ENCODE results near the gene PMEPA1. TPM values are rescaled to one million over a fixed set of nuclear protein-coding genes. Genes with fewer than 3 reads are reported as not detected.

PMEPA1 gene
- total RNA-seq, 1 donor from 2014 or later = 0.82 TPM

DNA sequence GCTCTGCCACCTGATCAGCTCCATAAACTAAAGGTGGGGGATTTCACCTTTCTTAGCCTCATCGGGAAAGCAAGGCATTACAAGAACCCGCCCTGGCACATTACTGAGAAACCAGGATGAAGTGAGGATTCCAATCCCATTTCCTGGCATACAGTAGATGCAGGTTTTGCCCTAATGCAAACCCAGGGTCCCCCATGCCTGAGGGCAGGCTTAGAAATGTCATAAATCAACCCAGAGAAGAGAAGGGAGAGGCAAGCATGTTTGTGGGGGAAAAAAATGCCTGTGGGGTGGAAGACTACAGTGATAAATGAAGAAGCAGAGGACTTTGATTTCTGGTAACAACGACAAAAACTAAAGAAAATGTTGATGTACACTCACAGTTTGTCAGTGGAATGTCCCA lies 18.0 kb upstream of the PMEPA1 start:
- peaks cover 9% of the 10 kb centered on the region for H3K27me3 Mint-ChIP-seq
- H3K4me1 Mint-ChIP-seq = no peaks in the 10 kb centered on the region
- no peaks in the 10 kb centered on the region for H3K36me3 Mint-ChIP-seq (ENCODE audit: low read depth)
- H3K9me3 Mint-ChIP-seq = no peaks in the 10 kb centered on the region
- H3K4me3 Mint-ChIP-seq = no peak overlapping the region
- no peak for DNase-seq
- H3K27ac Mint-ChIP-seq = no peak overlapping the region
- intact Hi-C loops (cut with micrococcal nuclease) = no loop called here

GRCh38 chr20:57725636-57726035 lies 15.8 kb upstream of the PMEPA1 start:
- intact Hi-C loops (cut with micrococcal nuclease) = no loop called here
- no peaks in the 10 kb centered on the region for H3K9me3 Mint-ChIP-seq

GRCh38 chr20:57724610-57725405 lies 15.0 kb upstream of the PMEPA1 start:
- peaks cover 10% of the 10 kb centered on the region for H3K27me3 Mint-ChIP-seq
- intact Hi-C loops (cut with micrococcal nuclease) = no loop called here
- no peaks in the 10 kb centered on the region for H3K9me3 Mint-ChIP-seq
- no peak for DNase-seq
- H3K4me1 Mint-ChIP-seq = no peaks in the 10 kb centered on the region
- H3K4me3 Mint-ChIP-seq = no peak overlapping the region
- no peak overlapping the region for H3K27ac Mint-ChIP-seq
- no peaks in the 10 kb centered on the region for H3K36me3 Mint-ChIP-seq (ENCODE audit: low read depth)

More at GRCh38 chr20:57725636-57726035, 15.8 kb upstream of the PMEPA1 start:
- Mint-ChIP-seq H3K27ac (no peak overlapping the region), H3K4me1 (no peaks in the 10 kb centered on the region), H3K27me3 (peaks cover 8% of the 10 kb centered on the region), H3K36me3 (ENCODE audit: low read depth) (no peaks in the 10 kb centered on the region), H3K4me3 (no peak overlapping the region)
- no peak for DNase-seq

- intact Hi-C loops (cut with micrococcal nuclease) = no loop called here
- DNase-seq = no peak
- Mint-ChIP-seq H3K4me3 (no peak overlapping the region), H3K27me3 (peaks cover 18% of the 10 kb centered on the region), H3K9me3 (no peaks in the 10 kb centered on the region), H3K27ac (no peak overlapping the region), H3K4me1 (no peaks in the 10 kb centered on the region), H3K36me3 (ENCODE audit: low read depth) (no peaks in the 10 kb centered on the region)
Measured at GRCh38 chr20:57723816-57724215, 14.0 kb upstream of the PMEPA1 start.

DNA sequence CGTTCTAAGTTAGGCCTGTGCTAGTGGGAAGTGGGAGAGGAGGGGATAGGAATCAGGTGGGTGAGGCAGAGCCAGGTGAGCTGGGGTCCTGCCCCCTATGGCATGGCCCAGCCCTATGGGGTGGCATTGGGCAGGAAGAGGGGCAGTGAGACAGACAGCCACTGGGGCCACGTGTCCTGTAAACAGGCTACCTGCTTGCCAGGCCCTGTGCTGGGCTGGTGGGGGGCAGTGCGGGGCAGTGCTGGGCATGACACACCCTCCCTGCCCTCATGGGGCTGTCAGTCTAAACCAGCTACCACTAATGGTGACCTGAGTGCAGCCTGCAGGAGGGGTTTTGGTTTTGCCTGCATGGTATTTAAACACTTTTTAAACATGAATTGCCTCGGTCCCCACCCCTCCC lies 10.1 kb upstream of the PMEPA1 start:
- no peak for DNase-seq
- Mint-ChIP-seq H3K4me3 (no peak overlapping the region), H3K27me3 (peaks cover 29% of the 10 kb centered on the region), H3K4me1 (no peaks in the 10 kb centered on the region), H3K27ac (no peak overlapping the region), H3K9me3 (no peaks in the 10 kb centered on the region), H3K36me3 (ENCODE audit: low read depth) (no peaks in the 10 kb centered on the region)
- intact Hi-C loops (cut with micrococcal nuclease) = no loop called here

DNA sequence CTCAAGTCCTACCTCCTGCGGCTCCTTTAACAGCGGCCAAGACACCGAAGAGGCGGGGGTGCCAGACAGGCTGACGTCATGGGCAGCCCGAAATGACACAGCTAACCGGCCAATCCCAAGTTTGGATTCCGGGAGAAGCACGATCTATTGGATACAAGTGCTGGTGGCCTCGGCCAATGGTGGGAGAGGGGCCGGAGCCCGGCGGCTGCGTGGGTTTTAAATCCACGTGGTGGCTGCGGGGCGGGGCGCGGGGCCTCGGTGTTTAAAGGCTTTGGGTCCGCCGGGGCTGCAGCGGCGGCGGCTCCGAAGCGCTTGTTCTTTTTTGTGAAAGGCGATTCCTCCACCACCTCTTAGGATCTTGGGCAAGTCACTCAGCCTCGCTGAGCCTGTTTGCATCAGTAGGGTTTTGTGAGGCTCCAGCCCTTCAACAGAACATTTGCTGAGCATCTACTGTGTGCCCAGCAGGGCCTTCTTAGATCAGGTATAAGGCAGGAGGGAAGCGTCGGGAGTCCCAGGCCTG lies 8.7 kb upstream of the PMEPA1 start:
- H3K4me3 Mint-ChIP-seq = peak overlapping the region; percentile 43
- DNase-seq = peak; percentile 95
- no peaks in the 10 kb centered on the region for H3K4me1 Mint-ChIP-seq
- no peaks in the 10 kb centered on the region for H3K36me3 Mint-ChIP-seq (ENCODE audit: low read depth)
- H3K27ac Mint-ChIP-seq = no peak overlapping the region
- peaks cover 29% of the 10 kb centered on the region for H3K27me3 Mint-ChIP-seq
- H3K9me3 Mint-ChIP-seq = no peaks in the 10 kb centered on the region
- intact Hi-C loops (cut with micrococcal nuclease) = loop anchor here (1.0 kb wide), 2 partner anchors 8 to 20 kb away; partner anchors contain the start of gene PMEPA1

- Mint-ChIP-seq H3K27ac (no peak overlapping the region), H3K4me1 (no peaks in the 10 kb centered on the region), H3K9me3 (no peaks in the 10 kb centered on the region), H3K36me3 (ENCODE audit: low read depth) (no peaks in the 10 kb centered on the region), H3K27me3 (peaks cover 27% of the 10 kb centered on the region), H3K4me3 (no peak overlapping the region)
- DNase-seq = no peak
- intact Hi-C loops (cut with micrococcal nuclease) = loop anchor here (1.0 kb wide), 2 partner anchors 7 to 19 kb away; partner anchors contain the start of gene PMEPA1
Measured at GRCh38 chr20:57717797-57718196, 8.0 kb upstream of the PMEPA1 start.

GRCh38 chr20:57716901-57717300 lies 7.1 kb upstream of the PMEPA1 start:
- intact Hi-C loops (cut with micrococcal nuclease) = no loop called here

GRCh38 chr20:57716202-57716601 lies 6.4 kb upstream of the PMEPA1 start:
- no peak for DNase-seq
- H3K27ac Mint-ChIP-seq = no peak overlapping the region
- no peaks in the 10 kb centered on the region for H3K9me3 Mint-ChIP-seq
- intact Hi-C loops (cut with micrococcal nuclease) = no loop called here
- H3K4me3 Mint-ChIP-seq = no peak overlapping the region
- peaks cover 36% of the 10 kb centered on the region for H3K27me3 Mint-ChIP-seq
- no peaks in the 10 kb centered on the region for H3K36me3 Mint-ChIP-seq (ENCODE audit: low read depth)
- H3K4me1 Mint-ChIP-seq = no peaks in the 10 kb centered on the region

More at GRCh38 chr20:57716901-57717300, 7.1 kb upstream of the PMEPA1 start:
- Mint-ChIP-seq H3K4me3 (no peak overlapping the region), H3K36me3 (ENCODE audit: low read depth) (no peaks in the 10 kb centered on the region), H3K27ac (no peak overlapping the region), H3K4me1 (no peaks in the 10 kb centered on the region), H3K9me3 (no peaks in the 10 kb centered on the region), H3K27me3 (peaks cover 31% of the 10 kb centered on the region)
- DNase-seq = no peak

GRCh38 chr20:57715268-57715904 lies 5.6 kb upstream of the PMEPA1 start:
- Mint-ChIP-seq H3K27ac (no peak overlapping the region), H3K4me1 (peaks cover 5% of the 10 kb centered on the region), H3K27me3 (peaks cover 39% of the 10 kb centered on the region), H3K9me3 (no peaks in the 10 kb centered on the region), H3K4me3 (no peak overlapping the region), H3K36me3 (ENCODE audit: low read depth) (no peaks in the 10 kb centered on the region)
- intact Hi-C loops (cut with micrococcal nuclease) = no loop called here
- DNase-seq = no peak

DNA sequence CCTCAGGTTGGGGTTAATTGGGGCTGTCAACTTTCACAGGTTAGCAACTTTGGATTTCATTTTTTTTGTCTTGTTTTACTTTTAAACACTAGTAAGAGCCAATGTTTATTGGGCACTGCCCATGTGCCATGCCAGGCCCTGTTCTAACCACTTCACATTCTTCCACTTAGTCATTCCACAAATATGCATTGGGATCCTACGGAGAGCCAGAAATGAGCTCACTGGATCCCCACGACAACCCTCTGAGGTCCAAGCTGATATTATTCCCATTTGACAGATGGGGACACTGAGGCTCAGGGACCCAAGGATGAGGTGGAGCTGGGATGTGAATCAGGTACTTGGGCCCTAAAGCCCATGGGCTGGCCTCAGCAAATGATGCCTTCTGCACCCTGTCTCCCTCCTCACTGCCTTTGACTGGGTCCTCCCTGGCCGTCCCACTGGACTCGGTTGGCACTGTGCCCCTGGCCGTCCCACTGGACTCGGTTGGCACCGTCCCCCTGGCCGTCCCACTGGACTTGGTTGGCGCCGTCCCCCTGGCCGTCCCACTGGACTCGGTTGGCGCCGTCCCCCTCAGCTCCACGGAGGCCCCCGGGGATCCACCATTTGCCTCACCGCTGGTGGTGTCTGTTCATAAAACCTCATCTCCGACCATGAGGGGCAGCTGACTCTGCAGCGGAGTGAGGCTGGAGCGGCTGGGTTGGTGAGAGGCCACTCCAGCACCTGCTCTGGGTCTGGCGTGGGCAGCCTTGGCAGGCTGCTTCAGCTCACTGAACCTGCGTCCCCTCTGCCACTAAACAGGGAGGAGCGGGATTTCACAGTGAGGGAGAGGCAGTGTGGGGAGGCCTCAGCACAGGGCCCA lies 4.8 kb upstream of the PMEPA1 start:
- Mint-ChIP-seq H3K4me1 (peaks cover 7% of the 10 kb centered on the region), H3K27me3 (peaks cover 41% of the 10 kb centered on the region), H3K36me3 (ENCODE audit: low read depth) (no peaks in the 10 kb centered on the region), H3K9me3 (no peaks in the 10 kb centered on the region), H3K4me3 (no peak overlapping the region), H3K27ac (no peak overlapping the region)
- intact Hi-C loops (cut with micrococcal nuclease) = loop anchor here (5.0 kb wide), 1 partner anchor 97 kb away; no protein-coding TSS in a partner anchor
- no peak for DNase-seq

- H3K27ac Mint-ChIP-seq = no peak overlapping the region
- peaks cover 34% of the 10 kb centered on the region for H3K27me3 Mint-ChIP-seq
- intact Hi-C loops (cut with micrococcal nuclease) = loop anchor here (5.0 kb wide), 1 partner anchor 97 kb away; no protein-coding TSS in a partner anchor
Measured at GRCh38 chr20:57713951-57714350, 4.1 kb upstream of the PMEPA1 start.

DNA sequence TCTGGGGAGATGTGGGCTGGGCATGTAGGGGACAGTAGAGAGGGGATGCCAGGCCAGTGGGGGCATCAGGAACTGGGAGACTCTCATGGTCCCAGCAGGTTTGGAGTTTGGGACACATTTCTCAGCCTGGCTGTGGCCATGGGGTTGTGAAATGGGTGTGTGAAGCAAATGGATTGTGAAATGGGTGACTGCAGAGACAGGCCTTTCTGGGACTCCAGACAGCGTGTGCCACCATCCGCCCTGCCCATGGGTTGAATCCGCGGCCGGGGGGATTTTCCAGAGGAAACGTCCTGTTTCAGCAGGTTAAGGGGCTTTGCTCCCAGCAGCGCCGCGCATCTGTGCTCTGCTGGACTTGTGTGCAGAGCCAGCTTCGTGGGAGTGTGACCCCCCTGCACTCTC lies 3.7 kb upstream of the PMEPA1 start:
- H3K27me3 Mint-ChIP-seq = peaks cover 35% of the 10 kb centered on the region
- H3K9me3 Mint-ChIP-seq = no peaks in the 10 kb centered on the region
- no peaks in the 10 kb centered on the region for H3K36me3 Mint-ChIP-seq (ENCODE audit: low read depth)
- DNase-seq = no peak
- H3K4me1 Mint-ChIP-seq = peaks cover 12% of the 10 kb centered on the region
- no peak overlapping the region for H3K27ac Mint-ChIP-seq
- no peak overlapping the region for H3K4me3 Mint-ChIP-seq
- intact Hi-C loops (cut with micrococcal nuclease) = loop anchor here (5.0 kb wide), 1 partner anchor 96 kb away; no protein-coding TSS in a partner anchor

More at GRCh38 chr20:57713951-57714350, 4.1 kb upstream of the PMEPA1 start:
- Mint-ChIP-seq H3K36me3 (ENCODE audit: low read depth) (no peaks in the 10 kb centered on the region), H3K4me3 (no peak overlapping the region), H3K9me3 (no peaks in the 10 kb centered on the region), H3K4me1 (peaks cover 7% of the 10 kb centered on the region)
- no peak for DNase-seq
